ENCODE data around the gene MLLT1. TPM values are rescaled to one million over a fixed set of nuclear protein-coding genes. Genes with fewer than 3 reads are reported as not detected.
A peak's percentile ranks its signal among the peaks of the same experiment; 100 is the strongest.

MLLT1 gene
- total RNA-seq, 4 donors from 2014 or later: 13.9 to 37.7 (median 24.4) TPM

GRCh38 chr19:6260912-6261650 lies 18.7 kb downstream of the MLLT1 start:
- in situ Hi-C loops (cut with MboI; ENCODE audit: low sequenced_read_pairs in 4 of 4): no loop called here
- H3K36me3 ChIP-seq: peaks cover 0 to 14% of the 10 kb centered on the region in 2 donors
- peak overlapping the region in 2 of 4 donors; percentile 39 to 50 for H3K27ac ChIP-seq
- no peaks in the 10 kb centered on the region for H3K27me3 ChIP-seq
- no peaks in the 10 kb centered on the region for H3K9me3 ChIP-seq
- DNase-seq: no peak
- ATAC-seq: no peak
- no peak overlapping the region for H3K4me3 ChIP-seq
- TF ChIP-seq, protein P1, sequence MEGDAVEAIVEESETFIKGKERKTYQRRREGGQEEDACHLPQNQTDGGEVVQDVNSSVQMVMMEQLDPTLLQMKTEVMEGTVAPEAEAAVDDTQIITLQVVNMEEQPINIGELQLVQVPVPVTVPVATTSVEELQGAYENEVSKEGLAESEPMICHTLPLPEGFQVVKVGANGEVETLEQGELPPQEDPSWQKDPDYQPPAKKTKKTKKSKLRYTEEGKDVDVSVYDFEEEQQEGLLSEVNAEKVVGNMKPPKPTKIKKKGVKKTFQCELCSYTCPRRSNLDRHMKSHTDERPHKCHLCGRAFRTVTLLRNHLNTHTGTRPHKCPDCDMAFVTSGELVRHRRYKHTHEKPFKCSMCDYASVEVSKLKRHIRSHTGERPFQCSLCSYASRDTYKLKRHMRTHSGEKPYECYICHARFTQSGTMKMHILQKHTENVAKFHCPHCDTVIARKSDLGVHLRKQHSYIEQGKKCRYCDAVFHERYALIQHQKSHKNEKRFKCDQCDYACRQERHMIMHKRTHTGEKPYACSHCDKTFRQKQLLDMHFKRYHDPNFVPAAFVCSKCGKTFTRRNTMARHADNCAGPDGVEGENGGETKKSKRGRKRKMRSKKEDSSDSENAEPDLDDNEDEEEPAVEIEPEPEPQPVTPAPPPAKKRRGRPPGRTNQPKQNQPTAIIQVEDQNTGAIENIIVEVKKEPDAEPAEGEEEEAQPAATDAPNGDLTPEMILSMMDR (IDR thresholded peaks at IDR 0.05 in 4 of 5, conservative IDR thresholded peaks at IDR 0.05 in 1 of 5): peak in 4 of 5 experiments; percentile 32 to 51 (median 36)
- no peak for TF ChIP-seq POLR2A (IDR thresholded peaks at IDR 0.05)
- peaks cover 34 to 58% of the 10 kb centered on the region in 2 donors for H3K4me1 ChIP-seq
- intact Hi-C loops (cut with DNase I; ENCODE audit: low total_unique reads): no loop called here

DNA sequence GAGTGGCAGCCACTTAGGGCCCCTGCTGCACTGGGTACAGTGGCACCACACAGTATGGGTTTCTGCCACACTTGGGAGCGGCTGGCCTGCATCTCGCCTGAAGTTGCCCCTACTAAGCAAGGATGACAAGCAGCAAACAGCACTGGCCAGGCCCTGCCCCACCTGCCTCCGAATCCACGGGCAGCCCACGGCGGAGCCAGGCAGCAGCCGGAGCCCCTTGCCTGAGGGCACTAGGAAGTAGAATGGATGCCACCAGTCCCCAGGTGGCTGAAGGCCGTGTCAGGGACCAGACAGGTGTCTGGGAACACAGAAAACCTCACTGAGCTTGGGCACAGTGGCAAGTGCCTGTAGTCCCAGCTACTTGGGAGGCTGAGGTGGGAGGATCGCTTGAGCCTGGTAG lies 19.4 kb downstream of the MLLT1 start:
- Histone ChIP-seq H3K27ac (no peak overlapping the region), H3K4me1 (peaks cover 34 to 58% of the 10 kb centered on the region in 2 donors), H3K9me3 (no peaks in the 10 kb centered on the region), H3K36me3 (peaks cover 0 to 14% of the 10 kb centered on the region in 2 donors), H3K27me3 (no peaks in the 10 kb centered on the region), H3K4me3 (no peak overlapping the region)
- intact Hi-C loops (cut with DNase I; ENCODE audit: low total_unique reads): no loop called here
- ATAC-seq (no peak), DNase-seq (no peak)
- in situ Hi-C loops (cut with MboI; ENCODE audit: low sequenced_read_pairs in 4 of 4): no loop called here
- TF ChIP-seq POLR2A (IDR thresholded peaks at IDR 0.05): no peak
- TF ChIP-seq, protein P1 (IDR thresholded peaks at IDR 0.05 in 4 of 5, conservative IDR thresholded peaks at IDR 0.05 in 1 of 5): no peak

DNA sequence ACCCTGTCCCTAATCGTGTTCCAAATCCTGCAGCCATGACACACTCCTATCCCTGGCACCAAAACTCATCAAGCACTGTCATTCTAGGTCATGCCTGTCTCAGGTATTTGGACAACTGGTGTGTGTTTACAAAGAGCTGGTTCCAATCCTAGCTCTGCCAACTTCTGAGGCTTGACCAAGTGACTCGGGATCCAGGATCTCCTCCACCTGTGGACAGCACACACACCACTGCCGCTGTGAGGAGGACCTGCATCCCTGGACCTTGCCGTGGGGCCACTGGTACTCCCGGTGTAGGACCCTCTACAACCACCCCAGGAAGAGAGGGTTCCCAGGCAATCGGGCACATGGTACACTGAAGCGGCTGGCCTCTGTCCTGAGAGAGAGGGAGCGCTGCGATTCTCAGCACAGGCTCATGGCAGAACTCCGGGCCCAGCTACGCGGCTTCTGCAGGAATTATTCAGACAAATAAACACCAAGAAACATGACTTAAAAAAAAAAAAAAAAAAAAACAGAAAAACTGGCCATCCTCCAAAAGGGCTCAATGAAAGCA lies 20.4 kb downstream of the MLLT1 start:
- Histone ChIP-seq H3K4me1 (peaks cover 31 to 58% of the 10 kb centered on the region in 2 donors), H3K27ac (peak overlapping the region; percentile 64 to 84 (median 80)), H3K36me3 (peaks cover 0 to 14% of the 10 kb centered on the region in 2 donors), H3K27me3 (no peaks in the 10 kb centered on the region), H3K4me3 (no peak overlapping the region), H3K9me3 (no peaks in the 10 kb centered on the region)
- TF ChIP-seq POLR2A (IDR thresholded peaks at IDR 0.05): no peak
- intact Hi-C loops (cut with DNase I; ENCODE audit: low total_unique reads) (loop anchor here (2.0 kb wide), 1 partner anchor 41 kb away; no protein-coding TSS in a partner anchor), in situ Hi-C loops (cut with MboI; ENCODE audit: low sequenced_read_pairs in 4 of 4) (no loop called here)
- ATAC-seq (peak; percentile 97 to 98), DNase-seq (peak; percentile 75 to 81)

DNA sequence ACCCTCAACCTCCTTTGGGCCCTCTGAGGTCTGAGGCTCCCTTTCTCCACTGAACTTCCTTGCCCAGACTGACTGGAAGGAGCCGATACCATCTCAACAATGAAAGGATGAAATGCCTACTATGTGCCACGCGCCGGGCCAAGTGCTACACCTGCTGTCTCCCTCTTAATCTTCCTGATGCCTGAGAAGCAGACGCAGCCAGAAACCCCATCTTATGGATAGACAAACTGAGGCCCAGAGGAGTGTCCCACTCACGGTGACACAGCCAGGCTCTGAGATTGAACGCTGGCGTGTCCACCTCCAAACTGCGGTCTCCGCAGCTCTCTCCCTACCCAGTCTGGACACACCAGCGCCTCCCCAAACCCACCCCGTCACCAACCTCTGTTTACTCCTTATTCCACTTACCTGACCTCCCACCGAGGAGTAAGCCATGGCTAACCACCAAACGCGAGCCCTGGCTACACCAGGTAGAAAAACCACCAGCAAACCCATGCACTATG lies 20.9 kb downstream of the MLLT1 start:
- Histone ChIP-seq H3K36me3 (peaks cover 0 to 14% of the 10 kb centered on the region in 2 donors), H3K4me1 (peaks cover 26 to 53% of the 10 kb centered on the region in 2 donors), H3K9me3 (no peaks in the 10 kb centered on the region), H3K27ac (peak overlapping the region; percentile 64 to 84 (median 80)), H3K4me3 (no peak overlapping the region), H3K27me3 (no peaks in the 10 kb centered on the region)
- no peak for ATAC-seq
- no peak for DNase-seq
- TF ChIP-seq, protein P1 (IDR thresholded peaks at IDR 0.05 in 4 of 5, conservative IDR thresholded peaks at IDR 0.05 in 1 of 5): no peak
- TF ChIP-seq POLR2A (IDR thresholded peaks at IDR 0.05): no peak
- in situ Hi-C loops (cut with MboI; ENCODE audit: low sequenced_read_pairs in 4 of 4) (no loop called here), intact Hi-C loops (cut with DNase I; ENCODE audit: low total_unique reads) (loop anchor here (2.0 kb wide), 1 partner anchor 40 kb away; no protein-coding TSS in a partner anchor)

All from gastrocnemius medialis (tissue), 4 donors.